Endothelial cell of umbilical vein (primary cell): ENCODE measurements around the gene PCNA. TPM values are rescaled to one million over a fixed set of nuclear protein-coding genes. Genes with fewer than 3 reads are reported as not detected.

Experiments used
- BruUV-seq: library from RNA; stranded (reverse); fragments of 400-500 nt; replicated peaks from 2 replicates; lab custom pipeline; 2021; lab: Mats Ljungman, UMichigan
- CTCF ChIA-PET: fragments of 300-600, 350-600 bp; sonication (Branson Sonifier 250); formaldehyde crosslinking; loops from one replicate; lab custom pipeline; 2021; ENCODE audit warnings: antibody characterized with exemption, inconsistent platforms; lab: Charles Lee
- POLR2A ChIA-PET: fragments of 300-600, 350-600 bp; sonication (Branson Sonifier 250); formaldehyde crosslinking; loops from one replicate; lab custom pipeline; 2021; ENCODE audit warnings: antibody characterized with exemption, inconsistent platforms; lab: Charles Lee
- DNase-seq: peaks from one replicate; pipeline ENCODE4 v3.0.0-alpha.2; 2011; ENCODE audit warnings: low read depth, low spot score
- FAIRE-seq: peaks from 2 replicates; lab custom pipeline; 2011; peaks lifted over from hg19 to GRCh38; lab: Jason Lieb, UNC
- H2AFZ ChIP-seq: 2 replicates; pipeline ENCODE4 v1.6.0; 2012; ENCODE audit warnings: low read depth, low read length, control low read depth, inconsistent platforms
- H3K27ac ChIP-seq: 2 replicates; pipeline ENCODE4 v1.5.1; 2011; ENCODE audit warnings: low read depth, mild to moderate bottlenecking, control low read depth, low read length, moderate library complexity; ENCODE audit not compliant: insufficient read depth
- H3K27me3 ChIP-seq, 2 experiments: 2 replicates each; pipeline versions ENCODE4 v1.6.0 to v1.6.1; 2011; ENCODE audit warnings: low read length in 2 of 2, mixed read lengths in 1 of 2; ENCODE audit not compliant: control insufficient read depth in 2 of 2, insufficient read depth in 2 of 2
- H3K36me3 ChIP-seq, 2 experiments: 2 replicates in 1 of 2; 3 replicates in 1 of 2; pipeline ENCODE4 v1.5.1; 2011; ENCODE audit warnings: low read length in 2 of 2, mild to moderate bottlenecking in 1 of 2, moderate library complexity in 1 of 2; ENCODE audit not compliant: control insufficient read depth in 2 of 2, insufficient read depth in 2 of 2; ENCODE audit errors: extremely low read depth in 1 of 2
- H3K4me1 ChIP-seq: 3 replicates; pipeline ENCODE4 v1.5.1; 2011; ENCODE audit warnings: mild to moderate bottlenecking, low read length; ENCODE audit not compliant: control insufficient read depth, insufficient read depth; ENCODE audit errors: extremely low read depth
- H3K4me2 ChIP-seq: 2 replicates; pipeline ENCODE4 v1.6.1; 2011; ENCODE audit warnings: low read length, control low read depth, mixed read lengths; ENCODE audit not compliant: insufficient read depth
- H3K4me3 ChIP-seq, 3 experiments: fragments of 200-600 bp in 1 of 3; sonication (generic), shearing (Covaris generic) in 1 of 3; replicated peaks in 1 of 3; 2 replicates each; pipeline ENCODE4 v1.5.1; 2011 to 2016; ENCODE audit warnings: control low read depth in 3 of 3, low read length in 3 of 3, mild to moderate bottlenecking in 2 of 3, inconsistent platforms in 1 of 3, low read depth in 1 of 3, moderate library complexity in 1 of 3; ENCODE audit not compliant: insufficient read depth in 1 of 3
- H3K79me2 ChIP-seq: 2 replicates; pipeline ENCODE4 v1.6.0; 2012; ENCODE audit warnings: low read length, inconsistent platforms; ENCODE audit not compliant: control insufficient read depth, insufficient read depth
- H3K9ac ChIP-seq: replicated peaks from 2 replicates; pipeline ENCODE3; 2011; ENCODE audit warnings: low read length, control low read depth; ENCODE audit not compliant: insufficient read depth; ENCODE audit errors: extremely low read depth
- H3K9me1 ChIP-seq: replicated peaks from 3 replicates; pipeline ENCODE4 v1.6.0; 2011; ENCODE audit warnings: mild to moderate bottlenecking, low read length; ENCODE audit not compliant: control insufficient read depth, insufficient read depth; ENCODE audit errors: extremely low read depth
- H3K9me3 ChIP-seq: replicated peaks from 2 replicates; pipeline ENCODE4 v1.5.1; 2012; ENCODE audit warnings: low read length, inconsistent platforms; ENCODE audit not compliant: control insufficient read depth, insufficient read depth
- H4K20me1 ChIP-seq: replicated peaks from 2 replicates; pipeline ENCODE3; 2011; ENCODE audit warnings: mild to moderate bottlenecking, low read length; ENCODE audit not compliant: control insufficient read depth, insufficient read depth; ENCODE audit errors: extremely low read depth
- EZH2 ChIP-seq: IDR thresholded peaks from 2 replicates; pipeline ENCODE4 v1.6.1; 2012; ENCODE audit warnings: borderline replicate concordance, low read depth, mild to moderate bottlenecking, moderate library complexity, low read length, inconsistent platforms; ENCODE audit not compliant: severe bottlenecking
- FOS ChIP-seq: IDR thresholded peaks from 2 replicates; pipeline ENCODE4 v1.6.1; 2011; ENCODE audit warnings: mild to moderate bottlenecking, low read length, moderate library complexity, borderline replicate concordance; ENCODE audit not compliant: insufficient read depth
- JUN ChIP-seq: IDR thresholded peaks from 2 replicates; pipeline ENCODE4 v1.6.1; 2011; ENCODE audit warnings: borderline replicate concordance, low read depth; ENCODE audit not compliant: insufficient read length, insufficient read depth
- POLR2A ChIP-seq: IDR thresholded peaks from 2 replicates; pipeline ENCODE4 v1.6.1; 2012; ENCODE audit warnings: low read depth, mild to moderate bottlenecking, control low read depth, low read length
- dilution Hi-C: fragments of 300-500 bp; cut with MboI; formaldehyde crosslinking; loops from one replicate; pipeline ENCODE4 v1.15.0; 2019; ENCODE audit warnings: low sequenced_read_pairs; ENCODE audit not compliant: extremely low pct_ligation_motif_present
- intact Hi-C: fragments of 100-400 bp; cut with micrococcal nuclease; formaldehyde crosslinking; loops from one replicate; pipeline ENCODE4 v1.10.0; 2022
- polyA plus RNA-seq, 4 experiments: library from polyadenylated mRNA; depleted of rRNA in 3 of 4; stranded (reverse) in 3 of 4; unstranded in 1 of 4; fragments of >200 nt; gene quantifications; 2 replicates each; pipeline versions ENCODE4 v1.2.1 to v1.2.3, GENCODE V29; 2011 to 2012; ENCODE audit warnings: missing spikeins in 1 of 4
- total RNA-seq: library from RNA; stranded (reverse); gene quantifications from 2 replicates; pipeline ENCODE4 v1.2.3, GENCODE V29; 2021
- TF ChIP-seq, protein P1 (sequence below), 2 donors: IDR thresholded peaks; 1 replicate in 1 of 2; 2 replicates in 1 of 2; pipeline ENCODE4 v1.5.1; 2011; ENCODE audit warnings: low read length in 2 of 2, mild to moderate bottlenecking in 2 of 2, moderate library complexity in 2 of 2, control low read depth in 1 of 2, inconsistent platforms in 1 of 2, low read depth in 1 of 2; ENCODE audit not compliant: insufficient read depth in 1 of 2; ENCODE audit errors: extremely low read depth in 1 of 2

PCNA gene
- total and polyA plus RNA-seq, 2 donors (not counting 3 experiments of a cell fraction or from before 2014, with no cell fraction given) = 175 to 295 TPM

DNA sequence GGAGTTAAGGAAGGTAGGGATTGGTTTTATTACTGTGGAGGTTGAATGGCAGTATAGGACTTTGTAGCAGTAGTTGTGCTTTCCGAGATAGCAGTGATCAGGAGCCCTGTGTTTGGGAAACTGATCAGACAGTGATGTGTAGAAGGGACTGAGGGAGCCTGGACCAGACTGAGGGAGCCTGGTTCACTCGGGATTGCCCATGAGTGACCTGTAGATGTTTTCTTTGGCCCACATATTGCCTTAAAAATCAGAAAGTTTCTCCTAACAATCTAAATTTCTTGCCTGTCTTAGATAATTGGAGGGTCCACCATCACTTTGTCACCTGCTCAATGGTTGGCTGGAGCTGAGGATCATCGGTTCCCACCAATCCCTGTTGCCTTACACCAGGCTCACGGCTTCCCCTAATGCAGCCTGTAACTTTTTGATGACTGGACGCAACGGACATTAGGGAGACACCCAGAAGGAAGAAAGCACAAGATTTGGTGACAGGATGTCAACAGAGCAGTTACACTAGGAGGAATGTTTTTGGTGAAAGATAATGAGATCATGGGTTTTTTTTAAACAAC is 8.2 kb upstream of the PCNA start:
- ChIA-PET POLR2A (interaction anchor here (1.5 kb wide), 1 partner anchor 7 kb away, joined by 3 read pairs; no protein-coding TSS in a partner anchor), CTCF (interaction anchor here (1.4 to 5.6 kb wide), 6 partner anchors 29 to 94 kb away, joined by 3 to 371 read pairs (median 34); no protein-coding TSS in a partner anchor)
- Histone ChIP-seq H3K9me3 (no peaks in the 10 kb centered on the region), H3K9me1 (no peaks in the 10 kb centered on the region), H4K20me1 (no peaks in the 10 kb centered on the region), H3K4me1 (peaks cover 10% of the 10 kb centered on the region), H3K36me3 (no peaks in the 10 kb centered on the region), H3K4me3 (peak overlapping the region; percentile 55 to 87 (median 58)), H3K27ac (no peak overlapping the region), H3K4me2 (peak overlapping the region; percentile 62), H2AFZ (peak overlapping the region; percentile 40), H3K27me3 (no peaks in the 10 kb centered on the region), H3K79me2 (peaks cover 28% of the 10 kb centered on the region), H3K9ac (no peak overlapping the region)
- FAIRE-seq (peak; percentile 47), DNase-seq (no peak)
- dilution Hi-C loops = no loop called here
- intact Hi-C loops = loop anchor here (2.0 to 10.0 kb wide), 2 partner anchors 227 to 321 kb away; no protein-coding TSS in a partner anchor
- TF ChIP-seq EZH2 (no peak), FOS (no peak), POLR2A (no peak), JUN (no peak)
- TF ChIP-seq, protein P1, sequence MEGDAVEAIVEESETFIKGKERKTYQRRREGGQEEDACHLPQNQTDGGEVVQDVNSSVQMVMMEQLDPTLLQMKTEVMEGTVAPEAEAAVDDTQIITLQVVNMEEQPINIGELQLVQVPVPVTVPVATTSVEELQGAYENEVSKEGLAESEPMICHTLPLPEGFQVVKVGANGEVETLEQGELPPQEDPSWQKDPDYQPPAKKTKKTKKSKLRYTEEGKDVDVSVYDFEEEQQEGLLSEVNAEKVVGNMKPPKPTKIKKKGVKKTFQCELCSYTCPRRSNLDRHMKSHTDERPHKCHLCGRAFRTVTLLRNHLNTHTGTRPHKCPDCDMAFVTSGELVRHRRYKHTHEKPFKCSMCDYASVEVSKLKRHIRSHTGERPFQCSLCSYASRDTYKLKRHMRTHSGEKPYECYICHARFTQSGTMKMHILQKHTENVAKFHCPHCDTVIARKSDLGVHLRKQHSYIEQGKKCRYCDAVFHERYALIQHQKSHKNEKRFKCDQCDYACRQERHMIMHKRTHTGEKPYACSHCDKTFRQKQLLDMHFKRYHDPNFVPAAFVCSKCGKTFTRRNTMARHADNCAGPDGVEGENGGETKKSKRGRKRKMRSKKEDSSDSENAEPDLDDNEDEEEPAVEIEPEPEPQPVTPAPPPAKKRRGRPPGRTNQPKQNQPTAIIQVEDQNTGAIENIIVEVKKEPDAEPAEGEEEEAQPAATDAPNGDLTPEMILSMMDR (IDR thresholded peaks at IDR 0.05; ENCODE audit: extremely low read depth in 1 of 2, insufficient read depth in 1 of 2, low read depth in 1 of 2, low read length in 2 of 2) = no peak
- no TSS peak for BruUV-seq
